Neutrophil (primary cell): Measurements from ENCODE around the gene C11orf68.

Experiments used
- H3K27ac ChIP-seq: fragments of 200-600 bp; sonication (generic); 2 replicates; pipeline ENCODE4 v1.5.1; 2016; ENCODE audit warnings: mild to moderate bottlenecking, moderate library complexity
- H3K27me3 ChIP-seq: fragments of 200-600 bp; sonication (generic); 2 replicates; pipeline ENCODE4 v1.6.0; 2016; ENCODE audit warnings: mild to moderate bottlenecking
- H3K36me3 ChIP-seq: fragments of 200-600 bp; sonication (generic); 2 replicates; pipeline ENCODE4 v1.5.1; 2017
- H3K4me1 ChIP-seq, 2 experiments: fragments of 200-600 bp in 1 of 2; sonication (generic) in 1 of 2; 1 replicate in 1 of 2; 2 replicates in 1 of 2; pipeline versions ENCODE4 v1.5.1 to v1.6.1; 2013 to 2016; ENCODE audit warnings: low read depth in 1 of 2, low read length in 1 of 2, mild to moderate bottlenecking in 1 of 2, moderate library complexity in 1 of 2; ENCODE audit not compliant: control insufficient read depth in 1 of 2, insufficient read depth in 1 of 2
- H3K4me3 ChIP-seq, 2 experiments: fragments of 200-600 bp in 1 of 2; sonication (generic) in 1 of 2; 1 replicate in 1 of 2; 2 replicates in 1 of 2; pipeline ENCODE4 v1.5.1; 2013 to 2016; ENCODE audit warnings: low read depth in 1 of 2, low read length in 1 of 2, mild to moderate bottlenecking in 1 of 2, moderate library complexity in 1 of 2
- H3K9me3 ChIP-seq: fragments of 200-600 bp; sonication (generic); 2 replicates; pipeline ENCODE4 v1.5.1; 2016
- CTCF ChIP-seq: fragments of 200-600 bp; sonication (generic); IDR thresholded peaks from 2 replicates; pipeline ENCODE4 v1.5.1; 2016; ENCODE audit warnings: antibody characterized with exemption

Gene C11orf68

GRCh38 chr11:65945941-65946558, 27.2 kb upstream of the C11orf68 start:
- TF ChIP-seq CTCF, result no peak
- Histone ChIP-seq H3K27me3 (no peaks in the 10 kb centered on the region), H3K9me3 (no peaks in the 10 kb centered on the region), H3K27ac (no peak overlapping the region), H3K4me3 (no peak overlapping the region), H3K36me3 (no peaks in the 10 kb centered on the region), H3K4me1 (peaks cover 9 to 10% of the 10 kb centered on the region in 2 experiments)

DNA sequence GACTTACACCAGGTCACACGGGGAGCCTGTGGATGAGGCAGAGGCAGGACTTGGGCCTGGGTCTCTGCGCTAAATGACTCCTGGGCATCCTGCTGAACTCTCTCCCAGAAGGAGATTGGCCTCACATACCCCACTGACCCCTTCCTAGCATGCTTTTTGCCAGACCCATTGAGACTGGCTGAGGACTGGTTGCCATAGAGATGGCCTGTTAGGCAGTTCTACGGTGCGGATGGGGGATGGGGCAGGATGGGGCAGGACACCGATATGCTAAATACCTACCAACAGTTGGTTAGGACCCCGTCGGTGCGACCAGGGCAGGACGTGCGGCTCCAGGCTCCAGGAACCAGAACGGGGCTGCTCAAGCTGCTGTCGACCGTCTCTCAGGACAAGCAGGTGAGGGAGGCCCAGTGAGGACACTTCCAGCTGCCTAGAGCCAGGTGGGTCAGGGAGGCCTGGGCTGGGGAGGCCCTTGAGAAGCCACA, 26.6 kb upstream of the C11orf68 start, which contains the start of gene TSGA10IP:
Gene TSGA10IP, plus strand, starts transcription at position 51 of the 482 bp plus-strand sequence. Its CDS starts 196 bp downstream, at position 247.
- Histone ChIP-seq H3K27me3 (no peaks in the 10 kb centered on the region), H3K4me1 (peaks cover 11 to 12% of the 10 kb centered on the region in 2 experiments), H3K36me3 (no peaks in the 10 kb centered on the region), H3K27ac (no peak within 1 kb of the TSS), H3K4me3 (no peak within 1 kb of the TSS), H3K9me3 (no peaks in the 10 kb centered on the region)
- TF ChIP-seq CTCF, result no peak

DNA sequence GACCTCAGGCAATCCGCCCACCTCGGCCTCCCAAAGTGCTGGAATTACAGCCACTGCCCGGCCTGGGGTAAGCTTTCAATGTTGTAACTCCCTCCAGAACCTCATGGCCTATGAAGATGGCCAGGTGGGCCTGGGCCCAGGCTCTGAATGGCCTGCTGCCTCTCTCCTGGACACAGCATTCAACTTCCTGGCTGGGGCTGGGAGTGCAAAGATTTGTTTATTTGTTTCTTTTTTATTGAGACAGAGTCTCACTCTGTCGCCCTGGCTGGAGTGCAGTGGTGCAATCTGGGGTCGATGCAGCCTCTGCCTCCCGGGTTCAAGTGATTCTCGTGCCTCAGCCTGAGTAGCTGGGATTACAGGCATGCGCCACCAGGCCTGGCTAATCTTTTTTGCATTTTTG, 25.9 kb upstream of the C11orf68 start:
- H3K27ac ChIP-seq, result no peak overlapping the region
- H3K9me3 ChIP-seq, result no peaks in the 10 kb centered on the region
- H3K4me1 ChIP-seq, result peaks cover 11 to 12% of the 10 kb centered on the region in 2 experiments
- H3K4me3 ChIP-seq, result no peak overlapping the region
- H3K36me3 ChIP-seq, result no peaks in the 10 kb centered on the region
- no peak for TF ChIP-seq CTCF
- H3K27me3 ChIP-seq, result no peaks in the 10 kb centered on the region

- Histone ChIP-seq H3K27me3 (no peaks in the 10 kb centered on the region), H3K36me3 (no peaks in the 10 kb centered on the region), H3K4me3 (no peak overlapping the region), H3K4me1 (peaks cover 11 to 12% of the 10 kb centered on the region in 2 experiments), H3K9me3 (no peaks in the 10 kb centered on the region), H3K27ac (no peak overlapping the region)
- no peak for TF ChIP-seq CTCF
Measured at GRCh38 chr11:65944191-65944590, 25.3 kb upstream of the C11orf68 start.

- TF ChIP-seq CTCF, result no peak
- Histone ChIP-seq H3K4me1 (peaks cover 11 to 12% of the 10 kb centered on the region in 2 experiments), H3K36me3 (no peaks in the 10 kb centered on the region), H3K27me3 (peaks cover 5% of the 10 kb centered on the region), H3K9me3 (no peaks in the 10 kb centered on the region), H3K27ac (no peak overlapping the region), H3K4me3 (no peak overlapping the region)
Measured at GRCh38 chr11:65942531-65942930, 23.7 kb upstream of the C11orf68 start.
